ENCODE measurements around the gene ABCF1.
"Not testable (repeated sequence)": the region's sequence is repeated elsewhere in the genome, so short reads cannot be mapped to it uniquely, and the experiment has no call there.

GRCh38 chr6:30526444-30526843 lies 44.8 kb upstream of the ABCF1 start:
- TF ChIP-seq POLR2A (IDR thresholded peaks at IDR 0.05; ENCODE audit: low read depth); CTCF (IDR thresholded peaks at IDR 0.05): not testable (repeated sequence)

Measured in esophagus muscularis mucosa (tissue), 3 donors.